Neural progenitor cell (in vitro differentiated cells): ENCODE data around the gene CNTNAP4.

Experiments
- CTCF ChIP-seq: fragments of 200-600 bp; sonication (generic); IDR thresholded peaks from 2 replicates; pipeline ENCODE4 v1.5.1; 2017; ENCODE audit warnings: antibody characterized with exemption, mild to moderate bottlenecking
- EZH2 ChIP-seq: fragments of 200-600 bp; sonication (generic); IDR thresholded peaks from 2 replicates; pipeline ENCODE4 v1.6.1; 2017; ENCODE audit warnings: antibody characterized with exemption, mild to moderate bottlenecking, moderate library complexity

- no peak for TF ChIP-seq CTCF
- no peak for TF ChIP-seq EZH2
These were observed 42.2 kb upstream of the CNTNAP4 start for GRCh38 chr16:76235025-76235424.
